IMR-90 (cell line): ENCODE data around the gene B4GALT5. TPM values are rescaled to one million over a fixed set of nuclear protein-coding genes. Genes with fewer than 3 reads are reported as not detected.

Source experiments
- ATAC-seq: fragments of 200-7000 bp; cut with Tn5 transposase; 2 replicates; pipeline ENCODE4 v1.9.1; 2020; ENCODE audit warnings: low read depth, mild to moderate bottlenecking, moderate library complexity
- BruUV-seq: library from RNA; stranded (reverse); fragments of 400-500 nt; replicated peaks from 2 replicates; lab custom pipeline; 2021; lab: Mats Ljungman, UMichigan
- CTCF ChIA-PET: fragments of 300-600 bp; formaldehyde crosslinking; extraction: SDS; loops from one replicate; lab custom pipeline; 2021; ENCODE audit warnings: antibody characterized with exemption; lab: Yijun Ruan, JAX
- POLR2A ChIA-PET: fragments of 300-600 bp; sonication (Branson Sonifier 250); formaldehyde crosslinking; loops from one replicate; lab custom pipeline; 2022; ENCODE audit warnings: antibody characterized with exemption; ENCODE audit not compliant: unreplicated experiment; lab: Charles Lee
- DNase-seq: peaks from one replicate; pipeline ENCODE4 v3.0.0; 2013
- H2AFZ ChIP-seq: replicated peaks from 2 replicates; pipeline ENCODE3; 2013; ENCODE audit warnings: low read length, mild to moderate bottlenecking; ENCODE audit not compliant: poor library complexity
- H2AK5ac ChIP-seq: 2 replicates; pipeline ENCODE4 v1.6.1; 2013; ENCODE audit warnings: low read depth, low read length, inconsistent platforms
- H2AK9ac ChIP-seq: replicated peaks from 2 replicates; pipeline ENCODE3; 2013; ENCODE audit warnings: mild to moderate bottlenecking, low read depth, low read length, moderate library complexity; ENCODE audit not compliant: poor library complexity
- H2BK120ac ChIP-seq: 2 replicates; pipeline ENCODE4 v1.6.1; 2013; ENCODE audit warnings: low read depth, low read length, inconsistent platforms
- H2BK15ac ChIP-seq: 3 replicates; pipeline ENCODE4 v1.6.1; 2013; ENCODE audit warnings: low read depth, low read length, inconsistent platforms
- H2BK20ac ChIP-seq: 2 replicates; pipeline ENCODE4 v1.6.1; 2013; ENCODE audit warnings: low read depth, mild to moderate bottlenecking, inconsistent platforms, low read length, moderate library complexity
- H2BK5ac ChIP-seq: 2 replicates; pipeline ENCODE4 v1.6.1; 2013; ENCODE audit warnings: mild to moderate bottlenecking, low read depth, low read length, inconsistent platforms; ENCODE audit not compliant: poor library complexity, severe bottlenecking
- H3K14ac ChIP-seq: replicated peaks from 2 replicates; pipeline ENCODE4 v1.6.1; 2013; ENCODE audit warnings: low read depth, low read length, inconsistent platforms
- H3K18ac ChIP-seq: 2 replicates; pipeline ENCODE4 v1.6.1; 2013; ENCODE audit warnings: low read depth, low read length, control low read depth
- H3K23ac ChIP-seq: 2 replicates; pipeline ENCODE4 v1.6.1; 2013; ENCODE audit warnings: low read depth, low read length, inconsistent platforms
- H3K27ac ChIP-seq: 2 replicates; pipeline ENCODE4 v1.5.1; 2013; ENCODE audit warnings: mild to moderate bottlenecking, control low read depth, low read length; ENCODE audit not compliant: insufficient read depth
- H3K27me3 ChIP-seq: 2 replicates; pipeline ENCODE4 v1.6.1; 2013; ENCODE audit warnings: low read length; ENCODE audit not compliant: control insufficient read depth, insufficient read depth
- H3K36me3 ChIP-seq: 2 replicates; pipeline ENCODE4 v1.6.1; 2013; ENCODE audit warnings: low read length, mixed read lengths; ENCODE audit not compliant: control insufficient read depth, insufficient read depth
- H3K4ac ChIP-seq: 2 replicates; pipeline ENCODE4 v1.6.1; 2013; ENCODE audit warnings: low read depth, low read length, inconsistent platforms
- H3K4me1 ChIP-seq: 2 replicates; pipeline ENCODE4 v1.6.1; 2013; ENCODE audit warnings: low read length, mixed read lengths; ENCODE audit not compliant: control insufficient read depth, insufficient read depth
- H3K4me2 ChIP-seq: 2 replicates; pipeline ENCODE4 v1.6.1; 2013; ENCODE audit warnings: low read depth, mild to moderate bottlenecking, control low read depth, low read length, moderate library complexity
- H3K4me3 ChIP-seq: 2 replicates; pipeline ENCODE4 v1.5.1; 2013; ENCODE audit warnings: low read depth, mild to moderate bottlenecking, control low read depth, low read length, moderate library complexity; ENCODE audit not compliant: insufficient read depth
- H3K56ac ChIP-seq: 2 replicates; pipeline ENCODE4 v1.6.1; 2013; ENCODE audit warnings: low read length, inconsistent platforms; ENCODE audit not compliant: insufficient read depth; ENCODE audit errors: extremely low read depth
- H3K79me1 ChIP-seq, 2 experiments: 2 replicates each; pipeline ENCODE4 v1.6.1; 2013; ENCODE audit warnings: low read length in 2 of 2, inconsistent platforms in 1 of 2, low read depth in 1 of 2
- H3K9ac ChIP-seq: 2 replicates; pipeline ENCODE4 v1.6.1; 2013; ENCODE audit warnings: low read depth, low read length, control low read depth
- H3K9me1 ChIP-seq: 2 replicates; pipeline ENCODE4 v1.6.1; 2013; ENCODE audit warnings: low read length, inconsistent platforms; ENCODE audit not compliant: insufficient read depth
- H3K9me3 ChIP-seq: 2 replicates; pipeline ENCODE4 v1.6.1; 2013; ENCODE audit warnings: low read length; ENCODE audit not compliant: control insufficient read depth, insufficient read depth
- H4K20me1 ChIP-seq: 2 replicates; pipeline ENCODE4 v1.6.1; 2013; ENCODE audit warnings: low read length, inconsistent platforms; ENCODE audit not compliant: insufficient read depth
- H4K5ac ChIP-seq: 2 replicates; pipeline ENCODE4 v1.6.1; 2013; ENCODE audit warnings: mild to moderate bottlenecking, low read depth, low read length, control low read depth
- H4K8ac ChIP-seq, 2 experiments: 2 replicates each; pipeline ENCODE4 v1.6.1; 2013; ENCODE audit warnings: low read depth in 2 of 2, low read length in 2 of 2, control low read depth in 1 of 2, inconsistent platforms in 1 of 2
- H4K91ac ChIP-seq: 2 replicates; pipeline ENCODE4 v1.6.1; 2013; ENCODE audit warnings: low read depth, low read length, inconsistent platforms; ENCODE audit not compliant: insufficient read depth
- BHLHE40 ChIP-seq: fragments of 150-350 bp; IDR thresholded peaks from 2 replicates; pipeline ENCODE4 v1.6.1; 2016; ENCODE audit warnings: mild to moderate bottlenecking, low read depth, low read length
- CEBPB ChIP-seq: IDR thresholded peaks from 2 replicates; pipeline ENCODE4 v1.6.1; 2012; ENCODE audit warnings: low read depth, low read length, improper control_type of control experiment
- FOS ChIP-seq: fragments of 150-350 bp; IDR thresholded peaks from 2 replicates; pipeline ENCODE4 v1.6.1; 2016; ENCODE audit warnings: low read depth, low read length
- MAFK ChIP-seq: IDR thresholded peaks from 2 replicates; pipeline ENCODE4 v1.6.1; 2012; ENCODE audit warnings: low read depth, low read length, improper control_type of control experiment
- MAZ ChIP-seq: IDR thresholded peaks from 2 replicates; pipeline ENCODE4 v1.6.1; 2012; ENCODE audit warnings: low read depth, mild to moderate bottlenecking, low read length, improper control_type of control experiment, moderate library complexity, borderline replicate concordance
- NFE2L2 ChIP-seq: fragments of 150-350 bp; IDR thresholded peaks from 2 replicates; pipeline ENCODE4 v1.6.1; 2016; ENCODE audit warnings: low read depth, mild to moderate bottlenecking, low read length
- POLR2A ChIP-seq: IDR thresholded peaks from 2 replicates; pipeline ENCODE4 v1.6.1; 2012; ENCODE audit warnings: mild to moderate bottlenecking, low read depth, low read length
- RAD21 ChIP-seq: IDR thresholded peaks from 2 replicates; pipeline ENCODE4 v1.6.1; 2012; ENCODE audit warnings: low read length, improper control_type of control experiment
- RCOR1 ChIP-seq: IDR thresholded peaks from 2 replicates; pipeline ENCODE4 v1.6.1; 2012; ENCODE audit warnings: mild to moderate bottlenecking, low read length, improper control_type of control experiment; ENCODE audit not compliant: insufficient replicate concordance
- RFX5 ChIP-seq: IDR thresholded peaks from 2 replicates; pipeline ENCODE4 v1.8.0; 2012; ENCODE audit warnings: low read depth, mild to moderate bottlenecking, low read length, moderate library complexity
- SMC3 ChIP-seq: fragments of 150-350 bp; IDR thresholded peaks from 2 replicates; pipeline ENCODE4 v1.6.1; 2016; ENCODE audit warnings: low read depth, mild to moderate bottlenecking, antibody characterized with exemption, low read length, moderate library complexity
- USF2 ChIP-seq: fragments of 150-350 bp; IDR thresholded peaks from 2 replicates; pipeline ENCODE4 v1.6.1; 2017; ENCODE audit warnings: mild to moderate bottlenecking, antibody characterized with exemption, low read length, low read depth
- WGBS, 2 experiments: methylation state at CpG; one replicate each; pipeline versions ENCODE4 v1.1.5 to v1.1.7; 2013; ENCODE audit warnings: missing lambda C conversion rate in 2 of 2; ENCODE audit not compliant: insufficient read length in 1 of 2; ENCODE audit errors: extremely low coverage in 2 of 2; 5-methylcytosine and 5-hydroxymethylcytosine counted together
- dilution Hi-C: fragments of 300-500 bp; cut with HindIII; formaldehyde crosslinking; loops from one replicate; pipeline ENCODE4 v1.14.3; 2018; ENCODE audit warnings: low sequenced_read_pairs; ENCODE audit not compliant: unreplicated experiment
- in situ Hi-C: fragments of 300-500 bp; cut with MboI; formaldehyde crosslinking; loops from 3 replicates; pipeline ENCODE4 v1.14.3; 2019; ENCODE audit warnings: low sequenced_read_pairs, inconsistent platforms, mixed read lengths
- intact Hi-C: fragments of 100-400 bp; cut with micrococcal nuclease; formaldehyde crosslinking; loops from 2 replicates; pipeline ENCODE4 v1.10.0; 2022
- polyA plus RNA-seq, 3 experiments: library from polyadenylated mRNA; depleted of rRNA; stranded (reverse); fragments of >200 nt; gene quantifications; 2 replicates each; pipeline ENCODE4 v1.2.3, GENCODE V29; 2012; ENCODE audit warnings: low replicate concordance in 1 of 3
- total RNA-seq: library from RNA; depleted of rRNA; stranded (reverse); fragments of >200 nt; gene quantifications from 2 replicates; pipeline ENCODE4 v1.2.3, GENCODE V29; 2012

The B4GALT5 gene
- total and polyA plus RNA-seq, 2 of the 4 experiments (the other 2 are of a cell fraction), result 11.3 to 20.4 TPM

GRCh38 chr20:49756241-49756640, 42.6 kb upstream of the B4GALT5 start:
- dilution Hi-C loops, result no loop called here

More at GRCh38 chr20:49756241-49756640, 42.6 kb upstream of the B4GALT5 start:
- Histone ChIP-seq H4K5ac (no peak overlapping the region), H3K79me1 (no peaks in the 10 kb centered on the region), H3K4me1 (no peaks in the 10 kb centered on the region), H3K9me3 (no peaks in the 10 kb centered on the region), H2AFZ (no peak overlapping the region), H3K4ac (no peak overlapping the region), H3K36me3 (no peaks in the 10 kb centered on the region), H2AK9ac (no peak overlapping the region), H4K8ac (no peak overlapping the region), H3K4me3 (no peak overlapping the region), H3K9ac (no peak overlapping the region), H2BK120ac (no peak overlapping the region), H3K4me2 (no peak overlapping the region), H2BK15ac (no peak overlapping the region), H3K56ac (no peak overlapping the region), H3K27ac (no peak overlapping the region), H3K9me1 (no peaks in the 10 kb centered on the region), H4K91ac (no peak overlapping the region), H3K23ac (no peak overlapping the region), H2BK5ac (no peak overlapping the region), H3K14ac (no peak overlapping the region), H4K20me1 (no peaks in the 10 kb centered on the region), H2BK20ac (no peak overlapping the region), H3K18ac (no peak overlapping the region), H2AK5ac (no peak overlapping the region), H3K27me3 (peaks cover 14% of the 10 kb centered on the region)
- POLR2A ChIA-PET, result no interaction called here
- no peak for DNase-seq
- in situ Hi-C loops, result no loop called here
- CTCF ChIA-PET, result no interaction called here
- BruUV-seq, result no TSS peak
- intact Hi-C loops, result no loop called here
- WGBS, 2 experiments, result 62% methylated on average over 2 of the region's 2 CpGs; no CpG with 5 or more reads in 1 of the 2 experiments
- TF ChIP-seq BHLHE40 (no peak), NFE2L2 (no peak), RFX5 (no peak), RAD21 (no peak), CEBPB (no peak), SMC3 (no peak), USF2 (no peak), MAZ (no peak), RCOR1 (no peak), POLR2A (no peak), FOS (no peak), MAFK (no peak)
- ATAC-seq, result no peak
